SKM-1 treated with dmso at 0.1 percent for 144 hours (cell line): ENCODE measurements around the gene NCEH1.
A peak's percentile ranks its signal among the peaks of the same experiment; 100 is the strongest.
"Not testable (repeated sequence)": the region's sequence is repeated elsewhere in the genome, so short reads cannot be mapped to it uniquely, and the experiment has no call there.

Experiments
- DNase-seq: peaks from one replicate; lab custom pipeline; 2025; ENCODE audit not compliant: unreplicated experiment; lab: John Stamatoyannopoulos, UW

Gene NCEH1, protein sequence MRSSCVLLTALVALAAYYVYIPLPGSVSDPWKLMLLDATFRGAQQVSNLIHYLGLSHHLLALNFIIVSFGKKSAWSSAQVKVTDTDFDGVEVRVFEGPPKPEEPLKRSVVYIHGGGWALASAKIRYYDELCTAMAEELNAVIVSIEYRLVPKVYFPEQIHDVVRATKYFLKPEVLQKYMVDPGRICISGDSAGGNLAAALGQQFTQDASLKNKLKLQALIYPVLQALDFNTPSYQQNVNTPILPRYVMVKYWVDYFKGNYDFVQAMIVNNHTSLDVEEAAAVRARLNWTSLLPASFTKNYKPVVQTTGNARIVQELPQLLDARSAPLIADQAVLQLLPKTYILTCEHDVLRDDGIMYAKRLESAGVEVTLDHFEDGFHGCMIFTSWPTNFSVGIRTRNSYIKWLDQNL

DNA sequence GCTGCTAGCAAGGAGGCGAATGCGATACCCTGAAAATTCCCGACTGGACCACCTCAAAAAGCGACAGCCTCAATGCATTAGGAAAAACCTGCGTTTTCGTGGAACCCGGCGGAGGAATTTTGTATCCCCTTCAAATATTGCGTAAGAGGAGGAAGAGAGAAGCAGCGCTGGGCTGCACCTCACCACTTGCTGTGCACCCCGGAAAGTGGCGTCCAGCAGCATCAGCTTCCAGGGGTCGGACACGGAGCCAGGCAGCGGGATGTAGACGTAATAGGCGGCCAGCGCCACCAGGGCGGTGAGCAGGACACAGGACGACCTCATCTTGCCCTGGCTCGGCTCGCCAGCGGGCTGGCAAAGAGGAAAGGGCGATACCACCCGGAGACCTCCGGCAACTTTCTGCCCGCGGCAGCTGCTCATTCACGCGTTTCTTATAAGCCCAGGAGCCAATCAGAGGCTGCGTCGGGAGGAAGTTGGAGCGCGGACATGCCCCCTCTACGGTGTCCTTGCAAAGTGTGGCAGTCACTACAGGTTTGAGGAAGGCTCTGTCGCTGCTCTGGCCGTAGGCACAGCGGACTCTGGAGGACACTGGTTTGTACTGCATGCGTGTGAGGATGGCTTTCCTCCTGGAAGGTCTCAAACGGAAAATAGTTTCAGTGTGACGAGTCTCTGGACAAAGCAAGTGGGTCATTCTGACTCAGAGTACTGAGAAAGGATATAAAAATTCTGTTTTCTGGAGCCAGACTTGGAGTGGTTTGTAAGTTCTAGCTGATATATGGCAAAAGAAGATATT lies at the start of gene NCEH1:
NCEH1 (minus strand) TSS at position 404 of the 790 bp plus-strand sequence; CDS start at position 321, 83 bp downstream.
- peak; percentile 98 for DNase-seq

DNA sequence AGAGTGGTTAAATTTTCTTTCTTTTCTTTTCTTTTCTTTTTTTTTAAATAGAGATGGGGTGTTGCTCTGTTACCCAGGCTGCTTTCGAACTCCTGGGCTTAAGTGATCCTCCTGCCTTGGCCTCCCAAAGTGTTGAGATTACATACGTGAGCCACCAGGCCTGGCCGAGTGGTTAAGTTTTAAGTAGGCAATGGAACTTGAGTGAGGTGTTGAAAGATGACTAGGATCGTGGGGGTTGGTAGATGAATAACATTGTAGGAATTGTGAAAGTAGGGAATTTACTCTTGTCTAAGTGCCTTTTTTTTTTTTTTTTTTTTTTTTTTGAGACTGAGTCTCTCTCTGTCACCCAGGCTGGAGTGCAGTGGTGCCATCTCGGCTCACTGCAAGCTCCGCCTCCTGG lies 49.5 kb upstream of the NCEH1 start:
- not testable (repeated sequence) for DNase-seq

DNA sequence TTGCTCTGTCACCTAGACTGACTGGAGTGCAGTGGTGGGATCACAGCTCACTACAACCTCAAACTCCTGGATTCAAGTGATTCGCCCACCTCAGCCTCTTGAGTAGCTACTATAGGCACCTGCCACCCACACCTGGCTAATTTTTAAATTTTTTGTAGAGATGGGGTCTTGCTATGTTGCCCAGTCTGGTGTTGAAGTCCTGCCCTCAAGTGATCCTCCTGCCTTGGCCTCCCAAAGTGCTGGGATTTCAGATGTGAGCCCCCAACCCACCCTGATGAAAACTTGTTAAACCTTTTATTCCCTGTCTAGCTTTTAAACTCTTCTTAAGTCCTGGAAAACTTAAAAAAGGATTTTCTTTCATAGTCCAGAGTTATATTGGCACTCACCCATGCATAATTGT lies 42.3 kb upstream of the NCEH1 start:
- DNase-seq = no peak

DNA sequence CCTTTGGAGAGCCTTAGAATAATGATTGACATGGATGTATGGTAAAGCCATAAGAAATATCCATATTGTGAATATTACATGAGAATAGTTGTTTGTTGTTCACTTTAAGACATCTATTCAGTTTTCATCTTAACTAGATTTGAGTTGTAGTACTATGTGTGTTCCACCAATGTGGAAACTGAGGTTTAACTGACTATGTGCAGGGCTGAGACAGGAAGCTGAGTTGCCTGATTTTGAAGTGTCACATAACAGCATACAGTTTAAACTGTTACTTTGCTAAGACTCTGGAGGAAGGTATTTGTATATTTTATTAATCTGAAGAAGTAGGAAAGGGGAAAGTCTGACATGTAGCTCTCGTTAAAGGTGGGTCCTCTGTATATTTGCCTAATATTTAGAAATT lies 41.8 kb upstream of the NCEH1 start:
- no peak for DNase-seq

DNA sequence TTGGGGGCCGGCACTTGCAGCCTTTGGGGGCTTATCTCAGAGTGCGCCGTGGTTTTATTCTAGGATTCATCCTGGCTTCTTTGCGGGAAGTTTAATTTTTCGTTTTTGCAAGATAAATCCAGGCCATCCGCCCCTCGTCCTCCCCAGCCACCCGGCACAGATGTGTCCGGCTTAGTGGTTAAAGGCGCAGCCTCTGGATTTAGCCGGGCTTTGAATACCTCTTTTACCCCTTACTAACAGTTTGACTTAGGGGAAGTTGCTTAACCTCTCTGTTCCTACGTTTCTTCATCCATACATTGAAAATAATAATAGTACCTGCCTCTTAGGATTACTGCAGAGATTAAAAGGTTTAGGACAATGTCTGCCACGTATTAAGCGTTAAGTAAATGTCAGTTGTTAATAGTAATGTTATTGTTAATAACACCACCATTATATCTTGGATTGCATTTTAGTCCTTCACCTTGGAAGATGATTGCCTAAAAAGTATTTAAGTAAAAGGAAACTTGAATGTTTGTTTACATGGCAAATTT lies 40.4 kb upstream of the NCEH1 start:
- DNase-seq = peak; percentile 80

DNA sequence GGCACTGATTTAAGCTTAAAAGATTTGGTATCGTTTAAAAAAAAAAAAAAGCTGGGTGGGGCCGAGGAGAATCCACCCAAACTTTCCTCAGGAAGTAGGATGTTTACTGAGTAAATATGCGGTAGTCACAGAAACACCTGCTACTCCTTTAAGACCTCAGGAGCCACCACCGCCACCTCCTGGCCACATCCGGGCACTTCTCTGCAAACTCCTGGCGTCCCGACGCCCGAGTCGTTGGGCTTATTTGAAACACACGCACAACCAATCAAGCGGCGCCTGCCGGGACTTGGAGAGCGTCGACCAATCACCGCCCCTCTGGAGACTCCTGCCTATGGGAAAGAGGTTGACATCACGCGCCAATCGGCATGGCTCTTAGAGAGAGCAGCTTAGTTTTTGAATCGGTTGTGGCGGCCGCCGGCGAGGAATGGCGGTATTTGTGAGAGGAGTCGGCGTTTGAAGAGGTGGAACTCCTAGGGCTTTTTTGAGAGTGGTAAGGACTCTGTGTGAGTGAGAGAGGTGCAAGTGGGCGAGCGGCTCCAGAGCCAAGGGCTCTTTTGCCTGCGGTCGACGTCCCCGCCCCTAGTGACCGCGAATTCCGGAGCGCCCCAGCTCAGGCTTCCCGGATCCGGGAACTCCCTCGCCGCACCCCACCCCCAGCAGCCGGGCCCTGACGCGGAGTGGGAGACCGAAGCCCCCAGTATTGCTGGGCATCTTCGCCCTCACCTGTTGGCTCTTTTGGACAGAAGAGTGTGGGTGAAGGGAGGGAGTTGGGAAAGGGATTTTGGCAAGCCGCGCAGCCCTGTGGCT lies 39.7 kb upstream of the NCEH1 start, which contains the start of gene ECT2:
ECT2 (plus strand) TSS at position 359 of the 807 bp plus-strand sequence. CDS start 3,805 bp downstream, outside the sequence.
- DNase-seq = peak; percentile 99

DNA sequence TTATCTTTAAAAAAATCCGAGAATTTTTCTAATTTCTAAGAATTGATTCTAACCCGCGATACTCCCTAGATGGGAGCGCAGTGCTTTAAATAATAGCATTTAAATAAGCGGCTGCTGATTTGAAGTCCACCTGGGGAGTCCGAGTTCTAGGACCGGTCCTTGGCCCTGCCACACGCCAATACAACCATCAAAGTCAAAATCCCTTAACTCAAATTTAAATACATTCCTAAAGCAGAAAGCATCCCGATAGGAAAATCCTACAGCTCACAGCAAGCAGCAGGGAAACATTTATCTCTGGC lies 39.2 kb upstream of the NCEH1 start:
- no peak for DNase-seq

DNA sequence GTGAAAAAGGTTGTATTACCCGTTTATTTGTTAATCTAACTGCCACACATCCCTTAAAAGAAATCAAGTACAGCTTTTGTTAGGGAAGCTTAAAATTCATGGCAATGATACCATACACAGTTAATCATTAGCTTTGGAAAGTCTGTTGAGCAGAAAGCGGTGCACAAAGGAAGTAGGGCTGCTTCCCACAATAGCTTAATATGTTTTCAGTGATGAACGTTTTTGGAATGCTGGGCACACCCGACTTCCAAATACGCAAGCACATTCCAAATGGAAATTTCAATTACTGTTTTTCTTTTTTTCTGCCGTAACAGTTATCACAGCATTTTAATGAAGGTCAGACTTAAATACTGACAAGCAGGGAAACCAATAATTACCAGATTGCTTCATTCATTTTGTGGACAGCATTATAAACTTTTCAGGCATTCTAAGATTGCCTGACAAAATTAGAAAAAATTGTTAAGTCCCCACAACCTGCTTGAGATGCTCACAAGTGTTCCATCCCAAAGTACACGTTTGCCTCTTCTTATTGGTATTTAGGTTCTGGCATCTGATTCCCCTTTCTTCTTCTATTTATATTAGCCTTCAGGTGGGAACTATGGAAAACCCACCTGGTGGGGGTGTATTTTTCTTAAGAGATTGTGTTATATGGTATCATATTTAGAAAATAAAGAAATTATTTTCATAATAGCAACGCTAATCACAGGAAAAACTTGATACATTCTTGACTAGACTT lies 38.5 kb upstream of the NCEH1 start:
- no peak for DNase-seq

DNA sequence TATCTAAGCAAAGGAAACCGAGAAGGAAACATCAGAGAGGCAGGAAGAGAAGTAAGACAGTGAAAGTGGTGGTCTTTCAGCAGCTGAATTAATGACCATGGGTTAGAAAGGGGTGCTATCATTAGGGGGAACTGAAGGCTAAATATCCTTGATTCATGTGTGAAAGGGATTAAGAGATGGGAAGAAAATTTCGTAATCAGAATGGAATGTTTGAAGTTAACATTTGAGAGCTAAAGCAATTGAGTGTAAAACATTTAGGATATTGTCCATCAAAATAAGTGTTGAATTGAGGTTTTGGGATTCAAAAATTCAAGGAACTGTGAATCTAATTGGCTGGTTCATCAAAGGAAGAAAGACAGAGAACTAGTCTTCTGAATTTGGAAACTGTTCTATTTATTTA lies 35.6 kb upstream of the NCEH1 start:
- no peak for DNase-seq

DNA sequence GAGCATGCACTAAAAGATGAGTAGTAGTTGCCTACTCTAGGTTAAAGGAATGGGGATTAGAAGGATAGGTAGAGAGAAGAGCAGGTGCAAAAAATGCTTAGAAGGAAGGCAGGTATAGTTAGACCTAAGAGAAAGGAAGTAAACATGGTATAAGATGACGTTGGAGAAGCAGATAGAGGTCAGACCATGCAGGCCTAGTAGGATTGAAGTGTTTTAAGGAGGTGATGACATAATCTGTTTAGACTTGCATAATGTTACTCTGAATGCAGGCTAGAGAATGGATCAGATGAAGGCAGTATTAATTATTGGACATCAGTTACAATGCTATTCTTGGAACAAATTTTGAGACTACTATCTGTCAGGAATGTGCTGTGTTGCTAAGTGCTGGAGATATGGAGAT lies 28.6 kb upstream of the NCEH1 start:
- no peak for DNase-seq

DNA sequence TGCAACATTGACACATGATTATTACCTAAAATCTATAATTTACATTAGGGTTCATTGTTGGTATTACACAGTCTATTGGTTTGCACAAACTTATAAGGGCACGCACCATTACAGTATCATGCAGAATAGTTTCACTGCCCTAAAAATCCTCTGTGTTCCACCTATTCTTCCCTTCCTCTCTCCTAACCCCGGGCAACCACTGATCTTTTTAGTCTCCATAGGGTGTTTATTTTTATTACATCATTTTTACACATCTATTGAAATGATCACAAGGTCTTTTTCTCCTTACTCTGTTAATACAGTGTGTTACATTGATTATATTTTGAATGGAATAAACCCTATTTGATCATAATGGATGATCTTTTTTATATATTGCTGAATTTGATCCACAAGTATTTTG lies 24.1 kb upstream of the NCEH1 start:
- no peak for DNase-seq

DNA sequence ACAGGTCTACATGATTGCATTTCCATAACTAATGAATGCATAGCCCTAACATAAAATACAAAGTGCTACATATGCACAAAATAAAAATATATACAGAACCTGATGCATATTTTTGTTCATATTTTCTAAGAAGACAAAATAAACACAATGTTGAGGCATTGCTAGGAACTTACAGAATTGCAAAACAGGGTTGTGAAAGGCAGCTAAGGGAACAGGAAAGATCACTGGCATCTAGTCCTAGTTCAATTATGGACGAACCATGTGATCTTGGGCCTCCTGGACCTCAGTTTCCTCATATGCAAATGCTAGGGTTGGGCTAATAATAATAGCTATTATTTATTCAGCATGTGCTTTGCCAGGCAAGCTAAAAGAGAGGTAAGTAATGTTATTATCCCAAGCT lies 15.5 kb upstream of the NCEH1 start:
- DNase-seq = peak; percentile 30

DNA sequence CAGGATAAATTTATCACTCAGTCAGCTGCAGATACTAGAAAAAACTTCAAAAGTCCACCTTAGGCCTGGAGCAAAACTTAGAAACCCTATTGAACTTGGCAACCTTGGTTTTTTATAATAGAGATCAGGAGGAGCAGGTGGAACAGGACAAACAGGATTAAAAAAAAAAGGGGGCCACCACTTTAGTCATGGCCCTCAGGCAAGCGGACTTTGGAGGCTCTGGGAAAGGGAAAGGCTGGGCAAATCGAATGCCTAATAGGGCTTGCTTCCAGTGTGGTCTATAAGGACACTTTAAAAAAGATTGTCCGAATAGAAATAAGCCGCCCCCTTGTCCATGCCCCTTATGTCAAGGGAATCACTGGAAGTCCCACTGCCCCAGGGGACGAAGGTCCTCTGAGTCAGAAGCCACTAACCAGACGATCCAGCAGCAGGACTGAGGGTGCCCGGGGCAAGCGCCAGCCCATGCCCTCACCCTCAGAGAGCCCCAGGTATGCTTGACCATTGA lies 11.7 kb upstream of the NCEH1 start:
- not testable (repeated sequence) for DNase-seq

DNA sequence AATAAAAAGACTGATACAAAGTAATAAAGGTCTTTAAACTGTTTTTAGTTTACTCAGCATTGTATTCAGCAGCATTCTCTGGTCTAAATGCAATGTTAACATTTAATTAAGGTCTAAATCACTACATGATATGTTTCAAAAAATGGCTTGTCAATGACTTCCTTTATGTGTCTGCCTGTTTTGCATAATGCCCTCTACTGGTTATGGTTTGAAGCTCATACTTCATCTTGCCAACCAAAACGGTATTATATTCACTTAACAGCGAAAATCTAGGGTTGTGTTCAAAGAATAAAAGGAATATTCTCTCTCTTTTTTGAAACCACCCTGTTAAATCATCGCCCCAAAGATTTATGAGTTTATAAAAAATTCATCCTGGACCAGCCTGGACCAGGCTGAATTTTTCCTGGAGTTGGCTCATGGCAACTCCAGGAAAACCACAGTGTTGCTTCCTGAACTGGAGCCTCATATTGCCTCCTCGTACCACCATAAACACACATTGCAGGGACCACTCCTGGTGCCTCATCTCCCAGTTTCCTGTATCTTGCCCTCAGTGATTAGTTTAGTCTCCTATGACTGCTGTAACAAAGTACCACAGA lies 6.7 kb upstream of the NCEH1 start:
- peak; percentile 22 for DNase-seq

DNA sequence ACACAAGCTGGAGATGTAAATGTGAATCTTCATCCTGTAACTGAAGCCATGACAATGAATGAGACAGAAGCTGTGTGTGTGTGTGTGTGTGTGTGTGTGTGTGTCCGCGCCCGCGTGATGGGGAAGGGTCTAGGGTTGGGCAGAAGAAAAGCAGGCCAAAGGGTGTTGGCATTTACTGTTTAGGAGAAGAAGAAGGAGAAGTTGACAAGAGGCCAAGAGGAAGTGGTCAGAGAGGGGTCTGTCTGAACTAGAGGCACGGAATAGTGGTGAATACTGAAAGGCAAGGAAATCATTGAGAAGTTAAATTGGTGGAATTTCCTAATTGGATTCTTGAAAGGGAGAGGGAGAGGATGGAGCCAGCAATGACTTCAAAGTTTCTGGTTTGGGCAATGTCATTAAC lies 5.6 kb upstream of the NCEH1 start:
- DNase-seq = peak; percentile 87

DNA sequence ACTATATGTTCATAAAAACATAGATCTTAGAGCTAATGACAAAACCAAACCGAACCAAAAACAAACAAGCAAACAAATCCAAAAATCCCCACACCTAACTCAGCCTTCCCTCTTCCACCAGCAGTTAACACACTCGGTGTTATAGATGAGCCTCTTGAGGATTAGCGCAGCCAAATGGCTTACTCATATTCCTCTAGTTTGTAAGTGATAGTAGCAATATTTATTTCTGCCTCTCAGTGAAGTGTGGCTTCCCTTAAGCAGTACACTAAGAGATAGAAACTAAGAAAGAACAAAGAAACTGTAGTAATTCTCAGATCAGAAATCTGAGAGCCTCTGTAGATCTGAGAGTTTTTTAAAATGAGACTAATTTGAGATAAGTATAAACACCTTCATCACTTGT lies 2.4 kb upstream of the NCEH1 start:
- DNase-seq = no peak

DNA sequence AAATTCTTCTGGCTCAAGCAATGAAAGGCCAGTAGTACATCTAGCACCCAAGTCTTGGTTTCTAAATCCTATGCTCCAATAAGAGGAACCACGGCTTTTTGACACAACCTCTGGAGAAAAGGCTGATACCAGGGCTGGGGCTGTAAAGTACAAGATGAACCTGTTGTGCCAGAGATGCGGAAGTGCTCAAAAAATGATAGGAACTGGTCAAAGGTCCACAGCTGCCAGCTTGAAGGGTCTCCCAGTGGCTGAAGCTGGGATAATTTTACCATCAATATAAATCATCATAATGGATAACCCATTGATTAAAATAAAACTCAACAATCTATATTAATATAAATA lies 558 bp upstream of the NCEH1 start:
- DNase-seq = peak; percentile 69

DNA sequence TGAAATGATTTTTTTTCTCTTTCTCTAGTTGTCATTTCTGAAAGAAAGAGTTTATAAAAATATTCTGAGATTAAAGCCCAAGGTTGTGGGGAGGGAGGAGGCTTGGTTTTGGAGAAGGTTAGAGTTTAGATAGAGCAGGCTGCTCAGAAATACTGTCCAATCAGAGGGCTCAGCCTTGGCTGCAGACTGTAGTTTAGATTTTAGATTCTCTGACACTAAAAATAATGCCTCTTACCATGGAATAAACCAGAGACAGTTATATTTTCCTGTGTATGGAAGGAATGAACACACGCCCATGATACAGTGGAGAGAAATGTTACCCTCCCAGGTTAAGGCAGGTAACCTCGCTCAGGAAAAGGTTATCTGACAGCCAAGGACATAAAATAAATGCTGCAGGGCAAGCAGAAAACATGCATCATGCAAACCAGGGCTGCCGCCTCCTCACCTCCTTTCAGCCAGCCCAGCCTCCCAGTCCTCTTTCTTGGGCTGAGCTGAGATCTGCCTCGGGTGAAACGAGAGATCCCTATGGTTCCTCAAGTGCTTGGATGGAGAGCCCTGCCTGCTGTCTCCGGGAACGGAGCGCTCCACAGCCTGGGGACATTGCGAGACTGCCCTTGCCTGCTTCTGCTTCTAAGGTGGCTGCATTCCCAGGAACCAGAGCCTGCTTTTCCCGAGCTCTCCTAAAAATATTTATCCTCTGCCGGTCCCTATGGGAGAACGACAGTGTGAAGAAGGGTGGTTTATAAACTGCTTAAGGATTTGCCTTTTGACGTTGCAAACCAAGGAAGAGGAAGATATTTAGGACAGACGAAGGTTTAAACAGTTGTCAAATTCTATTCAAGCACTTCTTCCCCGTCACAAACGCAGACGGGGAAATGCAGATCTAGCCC lies 848 bp downstream of the NCEH1 start:
- DNase-seq = no peak
